CD4-positive, alpha-beta T cell treated with Interleukin-6 for 4 hours (primary cell): ENCODE data around the gene WDFY4.

ENCODE experiments used
- DNase-seq: peaks from one replicate; pipeline ENCODE4 v3.0.0-alpha.2; 2020; ENCODE audit warnings: mixed read lengths

Gene WDFY4

GRCh38 chr10:48796713-48797245 lies 112.1 kb downstream of the WDFY4 start:
- DNase-seq, result no peak

DNA sequence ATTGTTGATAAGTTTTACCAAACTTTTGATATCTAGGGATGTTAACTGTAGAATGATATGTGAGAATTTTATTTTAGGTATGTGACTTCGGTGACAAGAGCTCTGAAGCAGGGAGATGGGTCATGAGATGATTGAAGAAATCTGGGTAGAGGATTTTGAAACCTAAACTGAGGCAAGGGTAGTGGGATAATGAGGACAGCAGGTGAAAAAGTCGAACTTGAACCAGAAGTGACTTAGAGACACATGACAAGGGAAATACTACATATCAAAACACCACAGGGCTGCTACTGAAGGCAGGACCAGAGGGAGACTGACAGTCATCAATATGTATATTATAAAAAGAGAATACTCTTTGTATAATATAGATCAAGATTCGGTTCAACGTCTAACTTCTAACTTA lies 113.2 kb downstream of the WDFY4 start:
- DNase-seq, result no peak

DNA sequence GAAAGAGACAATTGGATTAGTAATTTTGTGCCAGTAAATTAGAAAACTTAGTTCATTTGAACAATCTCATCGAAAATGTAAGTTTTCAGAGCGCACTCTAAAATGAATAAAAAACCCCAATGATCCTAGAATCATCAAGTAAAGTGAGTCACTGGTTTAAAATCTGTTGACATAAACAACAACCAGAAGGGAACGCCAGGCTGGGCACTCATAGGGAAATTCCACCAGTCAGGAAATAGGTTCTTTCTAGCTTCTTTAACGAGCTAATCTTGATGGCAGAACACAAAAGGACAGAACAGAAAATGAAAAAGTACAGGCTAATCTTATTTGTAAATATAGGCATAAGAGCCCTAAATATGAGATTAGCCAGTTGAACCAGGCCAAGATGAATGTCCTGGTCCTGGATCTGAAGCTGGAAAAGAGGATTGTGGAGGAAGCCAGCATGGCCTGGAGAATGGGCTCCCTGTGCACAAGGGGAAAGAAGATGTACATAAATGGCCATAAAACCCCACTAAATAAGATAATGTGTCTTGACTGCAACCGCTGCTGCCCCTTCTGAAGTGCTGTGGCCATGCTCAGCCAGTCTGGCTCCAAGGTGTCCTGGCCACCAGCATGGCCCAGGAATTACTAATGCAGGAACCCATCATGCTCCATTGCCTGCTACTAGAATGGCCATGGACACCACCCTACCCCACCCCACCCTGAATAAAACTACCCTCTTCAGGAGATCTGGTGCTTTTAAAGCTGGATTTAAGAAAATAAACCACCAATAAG lies 114.0 kb downstream of the WDFY4 start:
- DNase-seq, result no peak

DNA sequence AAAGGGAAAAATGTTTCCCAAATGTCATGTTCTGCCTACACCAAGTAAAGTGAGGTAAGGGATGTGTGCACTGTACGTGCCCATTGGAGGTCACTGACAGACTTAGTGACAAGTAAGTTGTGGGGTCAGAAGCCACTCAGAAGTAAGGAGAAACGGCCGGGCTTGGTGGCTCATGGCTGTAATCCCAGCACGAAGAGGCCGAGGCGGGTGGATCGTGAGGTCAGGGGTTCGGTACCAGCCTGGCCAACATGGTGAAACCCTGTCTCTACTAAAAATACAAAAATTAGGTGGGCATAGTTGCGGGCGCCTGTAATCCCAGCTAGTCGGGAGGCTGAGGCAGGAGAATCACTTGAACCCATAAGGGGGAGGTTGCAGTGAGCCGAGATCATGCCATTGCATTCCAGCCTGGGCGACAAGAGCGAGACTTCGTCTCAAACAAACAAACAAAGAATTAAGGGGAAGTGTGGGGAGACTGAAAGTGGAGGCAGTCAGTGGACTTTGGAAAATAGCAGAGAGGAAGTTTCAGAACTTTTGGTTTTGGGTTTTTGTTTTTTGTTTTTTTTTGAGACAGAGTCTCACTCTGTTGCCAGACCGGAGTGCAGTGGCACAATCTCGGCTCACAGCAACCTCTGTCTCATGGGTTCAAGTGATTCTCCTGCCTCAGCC lies 114.8 kb downstream of the WDFY4 start:
- DNase-seq, result no peak

DNA sequence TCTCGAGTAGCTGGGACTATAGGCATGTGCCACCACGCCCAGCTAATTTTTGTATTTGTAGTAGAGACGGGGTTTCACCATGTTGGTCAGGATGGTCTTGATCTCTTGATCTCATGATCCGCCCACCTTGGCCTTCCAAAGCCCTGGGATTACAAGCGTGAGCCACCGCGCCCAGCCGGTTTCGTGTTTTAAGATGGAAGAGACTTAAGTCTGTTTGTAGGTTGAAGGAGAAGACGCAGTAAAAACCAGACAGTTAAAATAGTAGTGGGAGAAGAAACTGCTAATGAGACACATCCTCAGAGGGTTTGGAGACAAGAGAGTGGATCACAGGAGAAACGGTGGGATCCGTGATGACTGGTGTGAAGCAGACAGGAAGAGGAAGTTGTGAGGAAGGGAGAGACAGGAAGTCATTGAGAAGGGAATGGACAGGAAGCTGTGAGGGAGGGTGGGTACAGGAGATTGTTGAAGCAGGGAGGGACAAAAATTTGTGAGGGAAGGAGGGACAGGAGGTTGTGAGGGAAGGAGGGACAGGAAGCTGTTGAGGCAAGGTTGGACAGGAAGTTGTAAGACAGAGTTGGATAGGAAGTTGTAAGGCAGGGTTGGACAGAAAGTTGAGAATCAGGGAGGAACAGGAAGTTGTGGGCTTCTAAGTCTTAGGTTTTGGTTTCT lies 115.5 kb downstream of the WDFY4 start:
- DNase-seq, result peak; percentile 14

DNA sequence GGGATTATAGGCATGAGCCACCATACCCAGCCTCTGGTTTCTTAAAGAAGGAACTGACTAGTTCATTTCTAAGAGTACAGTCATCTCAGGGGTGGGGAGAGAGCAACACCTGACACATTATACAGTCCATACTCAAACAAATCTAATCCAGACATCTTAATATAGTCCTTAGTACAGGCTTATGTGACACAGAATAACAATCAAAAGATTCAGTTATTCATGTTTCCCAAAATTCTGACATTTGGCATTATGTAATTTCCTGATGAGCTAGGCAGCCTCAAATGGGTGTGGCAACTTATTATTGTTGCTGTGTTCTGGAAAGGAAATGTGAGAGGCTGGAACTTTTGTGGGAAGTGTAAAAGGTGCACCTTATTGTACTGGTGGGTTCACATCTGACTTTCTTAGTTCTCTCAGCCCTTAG lies 116.3 kb downstream of the WDFY4 start:
- DNase-seq, result no peak

DNA sequence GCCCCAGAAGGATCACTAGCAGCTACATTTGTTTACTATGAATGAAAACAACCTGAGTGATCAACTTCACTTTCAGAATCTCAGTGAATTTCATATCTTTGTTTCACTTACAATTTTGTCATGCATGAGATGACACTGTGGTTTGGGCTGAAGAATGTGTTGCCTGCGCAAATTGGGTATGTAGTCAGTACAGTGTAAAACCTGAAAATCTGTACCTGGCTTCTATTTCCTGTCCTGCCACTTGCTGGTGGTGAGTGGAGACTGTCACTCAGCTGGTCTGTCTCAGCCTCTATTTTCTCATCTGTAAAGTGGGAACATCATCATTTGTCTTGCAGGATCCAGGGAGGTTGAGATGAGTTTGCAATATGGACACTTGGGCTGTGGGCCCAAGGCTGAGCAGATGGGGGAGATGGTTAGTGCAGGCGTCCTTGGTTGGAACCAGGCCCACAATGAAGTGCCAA lies 118.0 kb downstream of the WDFY4 start:
- no peak for DNase-seq

DNA sequence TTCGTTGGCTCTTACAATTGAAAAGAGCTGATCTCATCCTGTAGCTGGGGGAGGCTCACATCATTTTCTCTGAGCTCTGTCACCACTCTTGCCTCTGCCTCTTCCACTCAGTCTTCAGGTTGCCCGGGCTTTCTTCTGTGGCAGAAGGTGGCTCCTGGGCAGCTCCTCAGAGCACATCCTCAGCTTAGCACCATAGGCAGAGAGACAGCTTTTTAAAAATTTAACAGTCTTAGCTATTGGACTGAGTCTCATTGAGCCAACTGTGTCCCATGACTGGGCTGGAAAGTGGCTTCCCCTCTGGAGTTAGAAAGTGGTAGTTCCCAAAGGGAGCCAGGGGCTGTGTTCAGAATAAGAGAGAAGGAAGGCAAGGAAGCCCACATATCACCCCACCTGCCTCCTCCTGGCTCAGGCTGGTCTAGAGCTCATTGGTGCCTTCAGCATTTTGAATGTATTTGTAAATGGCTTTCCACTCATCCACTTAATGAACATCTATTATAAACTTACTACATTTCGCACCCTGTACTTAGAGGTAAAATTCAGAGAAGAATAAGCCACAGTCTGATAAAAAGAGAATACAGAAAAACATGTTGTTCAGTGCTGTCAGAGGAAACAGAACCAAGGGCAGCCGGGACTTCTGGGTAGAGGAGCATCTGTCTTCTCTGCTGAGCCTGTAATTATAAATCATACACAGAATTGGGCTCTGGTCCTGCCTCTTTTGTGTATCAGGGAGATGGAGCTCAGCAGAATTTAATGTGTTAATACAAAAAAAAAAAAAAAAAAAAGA lies 119.3 kb downstream of the WDFY4 start:
- DNase-seq, result no peak

DNA sequence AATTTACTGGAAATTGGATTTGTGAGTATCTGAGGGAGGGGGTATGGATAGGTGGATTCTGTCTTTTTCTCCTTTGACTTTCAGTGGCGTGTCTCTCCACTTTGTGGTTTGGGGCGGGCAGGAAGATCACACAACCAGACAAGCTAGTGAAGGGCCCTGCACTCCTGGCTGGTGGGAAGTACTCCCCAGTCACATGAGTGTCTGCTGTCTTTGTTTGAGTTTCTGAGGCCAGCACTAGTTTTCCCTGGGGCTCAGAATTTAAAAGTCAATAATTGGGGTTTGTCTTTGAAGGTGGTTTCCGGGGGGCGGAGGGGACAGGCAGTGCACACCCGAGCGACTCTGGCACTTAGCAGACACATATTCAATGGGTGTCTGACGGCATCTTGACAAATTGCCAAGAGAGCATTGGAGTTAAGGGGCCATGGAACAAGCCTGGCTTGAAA lies 120.1 kb downstream of the WDFY4 start:
- peak; percentile 28 for DNase-seq

- DNase-seq, result no peak
Measured at GRCh38 chr10:48805411-48805810, 120.7 kb downstream of the WDFY4 start.

DNA sequence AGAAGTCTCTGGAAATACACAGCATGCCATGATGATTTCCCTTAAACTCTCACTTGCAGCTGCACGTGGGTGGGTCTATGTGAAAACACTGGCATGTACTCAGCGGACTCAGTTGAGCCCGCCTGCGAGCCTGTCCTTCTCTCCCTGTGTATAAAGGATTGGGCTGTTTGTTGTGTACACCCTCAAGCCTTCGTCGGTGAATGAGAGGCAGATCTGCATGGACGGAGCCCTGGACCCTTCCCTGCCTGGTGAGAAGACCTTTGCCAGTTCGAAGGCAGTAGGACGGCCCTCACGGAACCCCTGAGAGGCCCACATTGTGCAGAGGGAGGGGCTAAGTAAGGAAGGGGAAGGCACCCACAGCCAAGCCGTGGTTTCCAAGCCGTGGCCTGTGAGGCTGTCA lies 121.2 kb downstream of the WDFY4 start:
- DNase-seq, result peak; percentile 19

GRCh38 chr10:48806342-48806741 lies 121.7 kb downstream of the WDFY4 start:
- no peak for DNase-seq

DNA sequence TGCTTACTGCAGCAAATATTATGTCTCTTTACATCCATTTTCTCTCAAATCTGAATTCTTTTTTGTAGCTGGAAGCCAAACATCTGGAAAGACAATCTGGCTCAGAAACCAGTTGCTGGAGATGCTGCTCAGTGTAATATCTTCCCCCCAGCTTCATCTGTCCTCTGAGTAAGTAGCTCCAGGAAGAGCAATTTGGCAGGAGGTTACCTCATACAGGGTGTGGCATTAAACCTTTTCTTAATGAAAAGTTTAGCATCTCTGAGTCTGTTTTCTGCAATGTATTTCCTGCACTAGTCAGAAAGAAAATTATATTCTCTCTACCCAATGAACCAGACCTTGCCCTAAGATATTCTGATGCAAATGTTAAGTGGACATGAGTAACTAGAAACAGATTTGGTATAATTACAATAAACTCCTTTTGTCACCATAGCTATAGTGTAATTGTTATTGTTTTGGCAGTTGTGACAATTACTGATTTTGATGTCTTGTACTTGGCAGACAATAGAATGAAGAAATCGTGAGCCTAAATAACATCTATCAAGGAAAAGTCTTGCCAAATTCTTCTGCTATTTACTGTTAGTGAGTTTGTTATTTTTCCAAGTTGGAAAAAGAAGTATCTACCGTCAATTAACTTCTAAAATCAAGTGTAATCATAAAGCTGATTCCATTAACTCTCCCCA lies 123.3 kb downstream of the WDFY4 start:
- DNase-seq, result no peak

DNA sequence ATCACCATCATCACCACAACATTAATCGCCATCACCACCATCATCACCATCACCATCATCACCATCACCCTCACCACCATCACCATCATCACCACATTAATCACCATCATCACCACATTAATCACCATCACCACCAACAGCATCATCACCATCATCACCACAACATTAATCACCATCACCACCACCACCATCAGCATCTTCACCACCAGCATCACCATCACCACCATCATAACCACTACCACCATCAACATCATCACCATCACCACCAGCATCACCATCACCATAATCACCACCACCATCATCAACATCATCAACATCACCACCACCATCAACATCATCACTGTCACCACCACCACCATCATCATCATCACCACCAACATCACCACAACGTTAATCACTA lies 124.6 kb downstream of the WDFY4 start:
- DNase-seq, result no peak

GRCh38 chr10:48811461-48811860 lies 126.8 kb downstream of the WDFY4 start:
- no peak for DNase-seq

DNA sequence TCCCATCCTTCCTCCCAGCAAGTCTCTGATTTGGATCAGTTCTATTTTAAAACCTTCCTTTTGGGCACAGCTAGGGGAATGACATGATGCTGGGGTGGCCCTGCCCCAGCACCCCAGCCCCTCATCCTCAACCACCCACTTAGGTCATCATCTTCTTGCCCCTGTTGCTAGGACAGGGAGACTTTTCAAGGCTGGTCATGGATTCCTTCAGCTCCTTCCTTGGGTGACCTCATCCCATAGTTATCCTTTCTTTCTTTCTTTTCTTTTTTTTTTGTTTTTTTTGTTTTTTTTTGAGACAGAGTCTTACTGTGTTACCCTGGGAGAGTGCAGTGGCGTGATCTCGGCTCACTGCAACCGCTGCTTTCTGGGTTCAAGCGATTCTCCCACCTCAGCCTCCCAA lies 127.2 kb downstream of the WDFY4 start:
- no peak for DNase-seq

- no peak for DNase-seq
Measured at GRCh38 chr10:48813291-48813690, 128.6 kb downstream of the WDFY4 start.

- DNase-seq, result no peak
Measured at GRCh38 chr10:48813825-48814224, 129.2 kb downstream of the WDFY4 start.

DNA sequence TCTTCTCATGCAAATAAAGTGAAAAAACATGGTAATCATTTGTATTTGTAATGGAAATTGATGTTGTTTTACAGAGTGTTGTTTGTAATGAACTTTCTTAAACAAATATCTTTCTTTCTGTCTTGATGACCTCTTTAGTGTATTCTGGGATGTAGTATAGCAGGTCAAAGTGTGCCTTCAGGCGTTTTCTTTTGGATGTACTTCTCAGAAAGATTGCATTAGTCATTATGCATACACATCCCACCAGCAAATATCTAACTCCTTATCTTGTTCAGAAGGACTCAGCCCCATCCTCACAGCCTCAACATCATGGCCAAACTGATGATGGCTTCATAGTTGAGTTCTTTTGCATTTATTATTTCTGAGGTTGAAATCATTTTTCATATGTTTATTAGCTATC lies 130.3 kb downstream of the WDFY4 start:
- DNase-seq, result no peak

DNA sequence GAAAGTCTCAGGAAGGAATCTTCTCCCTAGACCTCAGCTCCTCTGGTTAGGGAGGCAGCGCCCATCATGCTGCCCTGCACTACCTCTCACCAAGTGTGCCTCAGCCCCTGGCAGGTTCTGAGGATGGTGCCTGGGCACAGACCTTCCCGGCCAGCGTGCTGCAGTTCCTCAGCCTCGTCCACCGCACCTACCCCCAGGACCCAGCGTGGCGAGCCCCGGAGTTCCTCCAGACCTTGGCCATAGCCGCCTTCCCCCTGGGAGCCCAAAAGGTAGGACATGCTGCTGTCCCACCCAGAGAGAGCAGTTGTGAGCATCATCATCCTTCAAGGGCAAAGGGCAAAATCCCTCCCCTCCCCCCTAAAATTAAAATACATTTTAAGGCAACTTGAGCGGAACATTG lies 132.5 kb downstream of the WDFY4 start:
- no peak for DNase-seq

- no peak for DNase-seq
Measured at GRCh38 chr10:48818081-48818480, 133.4 kb downstream of the WDFY4 start.

GRCh38 chr10:48818861-48819520 lies 134.3 kb downstream of the WDFY4 start:
- DNase-seq, result no peak
